H9 (cell line): ENCODE data around the gene PDE2A. TPM values are rescaled to one million over a fixed set of nuclear protein-coding genes. Genes with fewer than 3 reads are reported as not detected.

ENCODE experiments used
- DNase-seq: peaks from one replicate; pipeline ENCODE4 v3.0.0-alpha.2; 2017
- H2AFZ ChIP-seq: one replicate; pipeline ENCODE4 v1.6.1; 2013; ENCODE audit warnings: mild to moderate bottlenecking, low read length, control low read depth, moderate library complexity
- H2AK5ac ChIP-seq: 2 replicates; pipeline ENCODE4 v1.6.1; 2013; ENCODE audit warnings: low read length, control low read depth, mixed read lengths; ENCODE audit not compliant: insufficient read length
- H2BK120ac ChIP-seq: one replicate; pipeline ENCODE4 v1.6.1; 2013; ENCODE audit warnings: low read depth, mild to moderate bottlenecking, low read length, control low read depth, inconsistent platforms; ENCODE audit not compliant: poor library complexity, severe bottlenecking
- H2BK12ac ChIP-seq: 2 replicates; pipeline ENCODE4 v1.6.1; 2013; ENCODE audit warnings: low read length, control low read depth, mixed read lengths, low read depth; ENCODE audit not compliant: insufficient read length
- H2BK15ac ChIP-seq: 2 replicates; pipeline ENCODE4 v1.6.1; 2013; ENCODE audit warnings: low read depth, low read length, control low read depth
- H2BK20ac ChIP-seq: one replicate; pipeline ENCODE4 v1.6.1; 2013; ENCODE audit warnings: low read depth, mild to moderate bottlenecking, low read length, control low read depth, inconsistent platforms; ENCODE audit not compliant: poor library complexity, severe bottlenecking
- H2BK5ac ChIP-seq: 2 replicates; pipeline ENCODE4 v1.6.1; 2013; ENCODE audit warnings: low read length, control low read depth, mixed read lengths; ENCODE audit not compliant: insufficient read length
- H3K14ac ChIP-seq: 2 replicates; pipeline ENCODE4 v1.6.1; 2013; ENCODE audit warnings: low read length, control low read depth; ENCODE audit not compliant: insufficient read depth
- H3K18ac ChIP-seq: 2 replicates; pipeline ENCODE4 v1.6.1; 2013; ENCODE audit warnings: low read depth, mild to moderate bottlenecking, mixed read lengths, low read length, control low read depth; ENCODE audit not compliant: insufficient read length
- H3K23ac ChIP-seq: 2 replicates; pipeline ENCODE4 v1.6.1; 2013; ENCODE audit warnings: low read length, control low read depth, mixed read lengths, low read depth; ENCODE audit not compliant: insufficient read length
- H3K23me2 ChIP-seq: 2 replicates; pipeline ENCODE4 v1.6.1; 2013; ENCODE audit warnings: low read depth, mild to moderate bottlenecking, mixed read lengths, low read length, control low read depth; ENCODE audit not compliant: insufficient read length, poor library complexity, severe bottlenecking
- H3K27ac ChIP-seq: 2 replicates; pipeline ENCODE4 v1.5.1; 2013; ENCODE audit warnings: low read length, control low read depth, mixed read lengths, low read depth; ENCODE audit not compliant: insufficient read length
- H3K27me3 ChIP-seq: 2 replicates; pipeline ENCODE4 v1.6.1; 2013; ENCODE audit warnings: low read length, control low read depth, inconsistent platforms; ENCODE audit not compliant: insufficient read depth
- H3K4ac ChIP-seq: 2 replicates; pipeline ENCODE4 v1.6.1; 2013; ENCODE audit warnings: low read depth, mild to moderate bottlenecking, control low read depth, inconsistent platforms, low read length, moderate library complexity
- H3K4me1 ChIP-seq: 2 replicates; pipeline ENCODE4 v1.6.1; 2013; ENCODE audit warnings: low read length, control low read depth, inconsistent platforms; ENCODE audit not compliant: insufficient read depth
- H3K4me2 ChIP-seq: 2 replicates; pipeline ENCODE4 v1.6.1; 2013; ENCODE audit warnings: low read length, control low read depth, mixed read lengths; ENCODE audit not compliant: insufficient read length, insufficient read depth
- H3K56ac ChIP-seq: 2 replicates; pipeline ENCODE4 v1.6.1; 2013; ENCODE audit warnings: low read depth, mild to moderate bottlenecking, mixed read lengths, low read length, control low read depth; ENCODE audit not compliant: insufficient read length
- H3K79me1 ChIP-seq: 2 replicates; pipeline ENCODE4 v1.6.1; 2013; ENCODE audit warnings: low read depth, mild to moderate bottlenecking, moderate library complexity, low read length, control low read depth, inconsistent platforms; ENCODE audit not compliant: insufficient read depth, poor library complexity, severe bottlenecking
- H3K79me2 ChIP-seq: 2 replicates; pipeline ENCODE4 v1.6.1; 2013; ENCODE audit warnings: low read length, control low read depth, inconsistent platforms; ENCODE audit not compliant: insufficient read depth
- H3K9ac ChIP-seq: 2 replicates; pipeline ENCODE4 v1.6.1; 2013; ENCODE audit warnings: low read length, control low read depth, mixed read lengths; ENCODE audit not compliant: insufficient read length; ENCODE audit errors: extremely low read depth
- H3K9me3 ChIP-seq: one replicate; pipeline ENCODE4 v1.6.1; 2013; ENCODE audit warnings: low read depth, low read length, inconsistent platforms; ENCODE audit not compliant: control insufficient read depth
- H3T11ph ChIP-seq: one replicate; pipeline ENCODE4 v1.6.1; 2013; ENCODE audit warnings: mild to moderate bottlenecking, low read length, control low read depth, inconsistent platforms
- H4K20me1 ChIP-seq: one replicate; pipeline ENCODE4 v1.6.1; 2013; ENCODE audit not compliant: control insufficient read depth, insufficient read length, insufficient read depth
- H4K5ac ChIP-seq: 2 replicates; pipeline ENCODE4 v1.6.1; 2013; ENCODE audit warnings: low read depth, mild to moderate bottlenecking, mixed read lengths, low read length, control low read depth; ENCODE audit not compliant: insufficient read length
- H4K8ac ChIP-seq: replicated peaks from 2 replicates; pipeline ENCODE4 v1.6.1; 2013; ENCODE audit warnings: low read length, control low read depth, mixed read lengths, low read depth; ENCODE audit not compliant: insufficient read length
- H4K91ac ChIP-seq: 2 replicates; pipeline ENCODE4 v1.6.1; 2013; ENCODE audit warnings: low read depth, mild to moderate bottlenecking, moderate library complexity, mixed read lengths, low read length, control low read depth; ENCODE audit not compliant: insufficient read length
- H3K27ac Mint-ChIP-seq, 3 experiments: 2 replicates in 2 of 3; 3 replicates in 1 of 3; pipeline ENCODE4 v1.8.0; 2020 to 2021; ENCODE audit warnings: mixed read lengths in 3 of 3, mild to moderate bottlenecking in 1 of 3, moderate library complexity in 1 of 3
- H3K27me3 Mint-ChIP-seq: 2 replicates; pipeline ENCODE4 v1.8.0; 2021; ENCODE audit warnings: low read depth, mild to moderate bottlenecking, moderate library complexity, mixed read lengths
- H3K36me3 Mint-ChIP-seq, 3 experiments: 2 replicates in 2 of 3; 3 replicates in 1 of 3; pipeline ENCODE4 v1.8.0; 2020 to 2021; ENCODE audit warnings: low read depth in 3 of 3, mixed read lengths in 3 of 3; ENCODE audit not compliant: insufficient read depth in 1 of 3
- H3K4me1 Mint-ChIP-seq, 2 experiments: 2 replicates each; pipeline ENCODE4 v1.8.0; 2020; ENCODE audit warnings: mixed read lengths in 2 of 2
- H3K4me3 Mint-ChIP-seq, 2 experiments: 2 replicates in 1 of 2; 3 replicates in 1 of 2; pipeline ENCODE4 v1.8.0; 2020 to 2021; ENCODE audit warnings: mild to moderate bottlenecking in 2 of 2, mixed read lengths in 2 of 2, moderate library complexity in 1 of 2
- H3K9me3 Mint-ChIP-seq, 2 experiments: 2 replicates in 1 of 2; 3 replicates in 1 of 2; pipeline ENCODE4 v1.8.0; 2020; ENCODE audit warnings: mild to moderate bottlenecking in 2 of 2, mixed read lengths in 2 of 2, moderate library complexity in 1 of 2
- CTCF ChIP-seq: fragments of 200-600 bp; sonication (generic); conservative IDR thresholded peaks from 3 replicates; pipeline ENCODE4 v1.8.0; 2021; ENCODE audit warnings: antibody characterized with exemption, mild to moderate bottlenecking
- WGBS: extraction: QIAGEN DNeasy Blood & Tissue Kit; methylation state at CpG from one replicate; pipeline ENCODE4 v1.1.7; 2013; ENCODE audit warnings: missing lambda C conversion rate, low lambda C conversion rate, mixed read lengths; ENCODE audit not compliant: insufficient read length; ENCODE audit errors: extremely low coverage; 5-methylcytosine and 5-hydroxymethylcytosine counted together
- total RNA-seq: library from RNA; stranded (reverse); gene quantifications from 2 replicates; pipeline ENCODE4 v1.2.1, GENCODE V29; 2021

The PDE2A gene
- total RNA-seq, 1 experiment from 2014 or later = 3.4 TPM

GRCh38 chr11:72702577-72703241 is 28.5 kb upstream of the PDE2A start:
- Histone ChIP-seq H3K56ac (no peak overlapping the region), H3K9me3 (no peaks in the 10 kb centered on the region), H3K79me2 (no peaks in the 10 kb centered on the region), H3K4ac (no peak overlapping the region), H3K23ac (no peak overlapping the region), H3K27me3 (no peaks in the 10 kb centered on the region), H3K4me1 (peaks cover 5% of the 10 kb centered on the region; the same call in 1 of the 2 replicates), H3K4me2 (no peak overlapping the region), H3K18ac (no peak overlapping the region), H3K23me2 (peaks cover 3% of the 10 kb centered on the region), H2BK120ac (no peak overlapping the region), H2BK15ac (no peak overlapping the region), H3K14ac (no peak overlapping the region), H2BK20ac (no peak overlapping the region), H4K5ac (no peak overlapping the region), H3T11ph (no peak overlapping the region), H3K79me1 (no peaks in the 10 kb centered on the region), H2BK12ac (no peak overlapping the region), H3K9ac (no peak overlapping the region), H4K20me1 (peaks cover 2% of the 10 kb centered on the region), H4K91ac (no peak overlapping the region), H2AFZ (no peak overlapping the region), H4K8ac (no peak overlapping the region), H3K27ac (no peak overlapping the region), H2BK5ac (no peak overlapping the region), H2AK5ac (no peak overlapping the region)
- Mint-ChIP-seq H3K27me3 (no peaks in the 10 kb centered on the region), H3K9me3 (no peaks in the 10 kb centered on the region), H3K4me1 (peaks cover 45 to 60% of the 10 kb centered on the region in 2 experiments), H3K36me3 (peaks cover 20 to 50% (median 45%) of the 10 kb centered on the region in 3 experiments), H3K27ac (peak overlapping the region in 2 of 3 experiments; percentile 82 to 85; a peak in 4 of 7 replicates), H3K4me3 (no peak overlapping the region)
- WGBS = no CpG with 5 or more reads among the region's 15 CpGs
- no peak for DNase-seq
- TF ChIP-seq CTCF = no peak
